ENCODE measurements around the gene LLPH. TPM values are rescaled to one million over a fixed set of nuclear protein-coding genes. Genes with fewer than 3 reads are reported as not detected.

LLPH gene
- total RNA-seq, 1 experiment from 2014 or later: 44.3 TPM

DNA sequence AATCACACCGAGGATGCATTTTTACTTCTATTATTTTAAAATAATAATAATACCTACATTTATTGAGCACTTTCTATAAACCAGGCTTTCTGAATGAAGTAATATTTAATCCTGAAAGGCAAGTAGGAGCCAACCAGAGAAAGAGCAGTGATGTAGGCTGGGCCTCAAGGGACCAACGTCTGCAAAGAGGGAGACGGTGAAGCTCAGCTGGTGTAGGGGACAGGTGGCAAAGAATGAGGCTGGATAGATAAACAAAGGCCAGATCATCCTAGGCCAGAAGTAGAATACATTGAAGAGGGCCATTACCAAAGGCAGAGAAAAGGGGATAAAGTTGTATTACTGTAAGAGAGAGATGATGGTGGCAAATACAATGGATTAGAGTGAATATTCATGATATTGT, 40.1 kb upstream of the LLPH start:
- ChIA-PET POLR2A (interaction anchor here (0.8 to 2.3 kb wide), 3 partner anchors 8 to 39 kb away, joined by 3 to 70 read pairs (median 3); partner anchors contain the start of gene LLPH), CTCF (interaction anchor here (1.8 kb wide), 1 partner anchor 20 kb away, joined by 10 read pairs; no protein-coding TSS in a partner anchor)
- Mint-ChIP-seq H3K36me3 (ENCODE audit: insufficient read depth, unreplicated experiment) (peaks cover 11% of the 10 kb centered on the region), H3K4me1 (ENCODE audit: insufficient read depth, unreplicated experiment) (peaks cover 20% of the 10 kb centered on the region), H3K4me3 (ENCODE audit: unreplicated experiment) (peak overlapping the region; percentile 98), H3K27me3 (ENCODE audit: insufficient read depth, unreplicated experiment) (no peaks in the 10 kb centered on the region), H3K27ac (ENCODE audit: low read depth, unreplicated experiment) (peak overlapping the region; percentile 98), H3K9me3 (ENCODE audit: unreplicated experiment) (no peaks in the 10 kb centered on the region)
- DNase-seq (ENCODE audit: unreplicated experiment): no peak
- BruUV-seq (replicated peaks): no TSS peak
- TF ChIP-seq, protein P1, sequence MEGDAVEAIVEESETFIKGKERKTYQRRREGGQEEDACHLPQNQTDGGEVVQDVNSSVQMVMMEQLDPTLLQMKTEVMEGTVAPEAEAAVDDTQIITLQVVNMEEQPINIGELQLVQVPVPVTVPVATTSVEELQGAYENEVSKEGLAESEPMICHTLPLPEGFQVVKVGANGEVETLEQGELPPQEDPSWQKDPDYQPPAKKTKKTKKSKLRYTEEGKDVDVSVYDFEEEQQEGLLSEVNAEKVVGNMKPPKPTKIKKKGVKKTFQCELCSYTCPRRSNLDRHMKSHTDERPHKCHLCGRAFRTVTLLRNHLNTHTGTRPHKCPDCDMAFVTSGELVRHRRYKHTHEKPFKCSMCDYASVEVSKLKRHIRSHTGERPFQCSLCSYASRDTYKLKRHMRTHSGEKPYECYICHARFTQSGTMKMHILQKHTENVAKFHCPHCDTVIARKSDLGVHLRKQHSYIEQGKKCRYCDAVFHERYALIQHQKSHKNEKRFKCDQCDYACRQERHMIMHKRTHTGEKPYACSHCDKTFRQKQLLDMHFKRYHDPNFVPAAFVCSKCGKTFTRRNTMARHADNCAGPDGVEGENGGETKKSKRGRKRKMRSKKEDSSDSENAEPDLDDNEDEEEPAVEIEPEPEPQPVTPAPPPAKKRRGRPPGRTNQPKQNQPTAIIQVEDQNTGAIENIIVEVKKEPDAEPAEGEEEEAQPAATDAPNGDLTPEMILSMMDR (IDR thresholded peaks at IDR 0.05; ENCODE audit: unreplicated experiment): no peak
- intact Hi-C loops (cut with micrococcal nuclease): no loop called here

DNA sequence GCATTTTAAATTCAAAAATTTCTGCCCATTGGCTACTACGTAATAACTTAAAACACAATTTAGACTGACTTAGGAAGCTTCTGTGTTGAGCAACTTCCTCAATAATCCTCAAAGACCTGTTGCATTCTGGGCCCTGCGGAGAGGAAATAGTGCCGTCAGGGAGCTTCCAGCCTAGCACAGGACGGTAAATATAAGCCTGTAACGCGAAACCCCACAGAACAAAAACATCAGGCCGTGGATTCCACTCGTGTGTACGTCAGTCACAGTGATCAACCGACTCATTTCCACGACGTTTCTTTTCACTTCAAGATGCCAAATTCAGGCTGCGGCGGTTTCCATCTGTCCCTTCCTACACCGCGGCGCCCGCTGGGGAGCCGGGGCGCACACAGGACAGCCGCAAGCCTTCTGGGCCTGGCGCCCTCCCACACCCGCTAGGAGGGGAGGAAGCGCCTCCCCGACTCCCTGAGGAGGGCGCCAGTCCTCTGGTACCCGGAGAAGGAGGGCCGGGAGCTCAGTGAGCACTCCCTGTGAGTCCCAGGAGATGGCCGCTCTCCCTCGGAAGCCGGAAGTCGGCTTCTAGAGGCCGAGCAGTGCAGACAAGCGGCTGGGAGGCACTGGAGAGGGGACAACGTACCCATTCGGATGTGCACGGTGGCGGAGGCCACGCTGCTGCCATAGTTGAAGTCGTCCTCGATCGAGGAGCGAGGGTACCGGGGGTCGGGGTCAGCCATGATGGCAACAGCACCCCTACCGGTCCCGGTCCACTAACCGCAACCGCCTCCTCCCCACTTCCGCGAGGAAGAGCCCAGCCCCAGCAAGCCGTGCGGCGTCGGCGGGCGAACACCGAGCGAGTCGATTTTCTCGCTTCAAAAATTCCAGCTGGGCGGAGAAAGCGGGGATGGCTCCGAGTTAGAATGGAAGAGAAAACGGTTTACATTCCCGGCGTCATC, 38.9 kb upstream of the LLPH start, which contains the start of gene TMBIM4:
TMBIM4 (minus strand) TSS at position 776 of the 950 bp plus-strand sequence; CDS start at position 731, 45 bp downstream.
- intact Hi-C loops (cut with micrococcal nuclease): loop anchor here (1.0 kb wide), 1 partner anchor 133 kb away; the partner anchor contains the start of gene HELB
- Mint-ChIP-seq H3K36me3 (ENCODE audit: insufficient read depth, unreplicated experiment) (peaks cover 17% of the 10 kb centered on the region), H3K4me3 (ENCODE audit: unreplicated experiment) (peak within 1 kb of the TSS; percentile 98), H3K27ac (ENCODE audit: low read depth, unreplicated experiment) (peak within 1 kb of the TSS; percentile 98), H3K27me3 (ENCODE audit: insufficient read depth, unreplicated experiment) (no peaks in the 10 kb centered on the region), H3K4me1 (ENCODE audit: insufficient read depth, unreplicated experiment) (peaks cover 20% of the 10 kb centered on the region), H3K9me3 (ENCODE audit: unreplicated experiment) (no peaks in the 10 kb centered on the region)
- CTCF ChIA-PET: interaction anchor here (0.6 to 2.1 kb wide), 15 partner anchors 9 to 1608 kb away, joined by 3 to 13 read pairs (median 4); no protein-coding TSS in a partner anchor
- POLR2A ChIA-PET: interaction anchor here (0.5 to 2.6 kb wide), 37 partner anchors 7 to 1107 kb away, joined by 3 to 70 read pairs (median 4); partner anchors contain the start of genes CAND1, HELB, LEMD3 and LLPH
- DNase-seq (ENCODE audit: unreplicated experiment): peak; percentile 86
- BruUV-seq (replicated peaks): TSS peak; percentile 84
- TF ChIP-seq, protein P1 (IDR thresholded peaks at IDR 0.05; ENCODE audit: unreplicated experiment): peak; percentile 61

DNA sequence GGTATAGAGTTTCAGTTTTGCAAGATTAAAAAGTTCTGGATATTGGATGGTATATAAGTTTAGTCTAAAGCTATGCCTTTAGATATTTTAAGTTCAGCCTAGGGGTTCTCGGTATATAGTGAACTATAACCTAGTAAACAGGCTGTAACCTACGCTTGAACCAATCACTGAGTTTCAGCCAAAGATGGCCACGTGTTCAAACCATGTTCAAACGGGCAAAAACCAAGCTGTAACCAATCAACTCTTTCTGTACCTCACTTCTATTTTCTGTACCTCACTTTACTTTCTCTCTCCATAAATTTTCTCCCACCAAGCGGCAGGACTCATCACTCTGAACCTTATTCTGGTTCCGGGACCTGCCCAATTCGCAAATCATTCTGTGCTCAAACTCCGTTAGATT, 37.9 kb upstream of the LLPH start:
- Mint-ChIP-seq H3K27ac (ENCODE audit: low read depth, unreplicated experiment) (peak overlapping the region; percentile 98), H3K4me1 (ENCODE audit: insufficient read depth, unreplicated experiment) (peaks cover 20% of the 10 kb centered on the region), H3K27me3 (ENCODE audit: insufficient read depth, unreplicated experiment) (no peaks in the 10 kb centered on the region), H3K9me3 (ENCODE audit: unreplicated experiment) (no peaks in the 10 kb centered on the region), H3K36me3 (ENCODE audit: insufficient read depth, unreplicated experiment) (peaks cover 18% of the 10 kb centered on the region), H3K4me3 (ENCODE audit: unreplicated experiment) (peak overlapping the region; percentile 98)
- BruUV-seq (replicated peaks): no TSS peak
- DNase-seq (ENCODE audit: unreplicated experiment): no peak
- intact Hi-C loops (cut with micrococcal nuclease): no loop called here
- ChIA-PET CTCF (interaction anchor here (0.7 to 2.1 kb wide), 6 partner anchors 9 to 612 kb away, joined by 3 to 13 read pairs (median 4); no protein-coding TSS in a partner anchor), POLR2A (interaction anchor here (0.6 to 2.6 kb wide), 18 partner anchors 8 to 1100 kb away, joined by 3 to 70 read pairs (median 5); partner anchors contain the start of genes CAND1, HELB, LEMD3 and LLPH)
- TF ChIP-seq, protein P1 (IDR thresholded peaks at IDR 0.05; ENCODE audit: unreplicated experiment): no peak

DNA sequence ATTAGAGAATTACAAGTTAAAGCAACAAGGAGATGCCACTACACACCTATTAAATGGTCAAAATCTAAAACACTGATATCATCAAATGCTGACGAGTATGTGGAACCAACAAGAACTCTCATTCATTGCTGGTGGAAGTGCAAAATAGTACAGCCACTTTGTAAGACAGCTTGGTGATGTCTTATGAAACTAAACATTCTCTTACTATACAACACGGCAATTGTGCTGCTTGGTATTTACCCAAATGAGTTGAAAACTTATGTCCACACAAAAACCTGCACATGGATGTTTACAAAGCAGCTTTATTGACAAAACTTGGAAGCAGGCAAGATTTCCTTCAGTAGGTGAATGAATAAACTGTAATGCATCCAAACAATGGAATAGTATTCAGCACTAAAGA, 36.0 kb upstream of the LLPH start:
- peak overlapping the region; percentile 44 for H3K4me3 Mint-ChIP-seq (ENCODE audit: unreplicated experiment)
- no peak for DNase-seq (ENCODE audit: unreplicated experiment)
- ChIA-PET CTCF (no interaction called here), POLR2A (no interaction called here)
- H3K27ac Mint-ChIP-seq (ENCODE audit: low read depth, unreplicated experiment): no peak overlapping the region
- H3K9me3 Mint-ChIP-seq (ENCODE audit: unreplicated experiment): no peaks in the 10 kb centered on the region
- BruUV-seq (replicated peaks): no TSS peak
- peaks cover 18% of the 10 kb centered on the region for H3K36me3 Mint-ChIP-seq (ENCODE audit: insufficient read depth, unreplicated experiment)
- peaks cover 20% of the 10 kb centered on the region for H3K4me1 Mint-ChIP-seq (ENCODE audit: insufficient read depth, unreplicated experiment)
- TF ChIP-seq, protein P1 (IDR thresholded peaks at IDR 0.05; ENCODE audit: unreplicated experiment): no peak
- intact Hi-C loops (cut with micrococcal nuclease): no loop called here
- no peaks in the 10 kb centered on the region for H3K27me3 Mint-ChIP-seq (ENCODE audit: insufficient read depth, unreplicated experiment)

All from MCF 10A (cell line).